ENCODE data around the gene NFKB2.

NFKB2 gene

GRCh38 chr10:102395400-102396316, at the start of gene NFKB2:
TSS of gene NFKB2 (plus strand) at chr10:102395705. CDS start at chr10:102395960, 255 bp downstream.
- Mint-ChIP-seq H3K4me1 (peaks cover 28% of the 10 kb centered on the region), H3K9me3 (no peaks in the 10 kb centered on the region), H3K4me3 (peak within 1 kb of the TSS; percentile 80), H3K27ac (no peak within 1 kb of the TSS), H3K36me3 (ENCODE audit: low read depth) (no peaks in the 10 kb centered on the region), H3K27me3 (ENCODE audit: low read depth, poor library complexity) (peaks cover 34% of the 10 kb centered on the region)
- peak; percentile 90 for DNase-seq
- TF ChIP-seq CTCF (IDR thresholded peaks at IDR 0.05): no peak

GRCh38 chr10:102347236-102347828, 48.2 kb upstream of the NFKB2 start:
- DNase-seq: peak; percentile 42
- Mint-ChIP-seq H3K36me3 (ENCODE audit: low read depth) (peaks cover 24% of the 10 kb centered on the region), H3K27me3 (ENCODE audit: low read depth, poor library complexity) (peaks cover 4% of the 10 kb centered on the region)

GRCh38 chr10:102352066-102352715, 43.3 kb upstream of the NFKB2 start:
- Mint-ChIP-seq H3K9me3 (no peaks in the 10 kb centered on the region), H3K4me3 (no peak overlapping the region)

More at GRCh38 chr10:102347236-102347828, 48.2 kb upstream of the NFKB2 start:
- no peaks in the 10 kb centered on the region for H3K9me3 Mint-ChIP-seq
- H3K4me3 Mint-ChIP-seq: no peak overlapping the region
- H3K27ac Mint-ChIP-seq: no peak overlapping the region
- TF ChIP-seq CTCF (IDR thresholded peaks at IDR 0.05): peak; percentile 50
- peaks cover 5% of the 10 kb centered on the region for H3K4me1 Mint-ChIP-seq

GRCh38 chr10:102354451-102354850, 41.1 kb upstream of the NFKB2 start:
- Mint-ChIP-seq H3K27ac (no peak overlapping the region), H3K36me3 (ENCODE audit: low read depth) (peaks cover 36% of the 10 kb centered on the region), H3K27me3 (ENCODE audit: low read depth, poor library complexity) (no peaks in the 10 kb centered on the region), H3K9me3 (no peaks in the 10 kb centered on the region), H3K4me3 (no peak overlapping the region), H3K4me1 (no peaks in the 10 kb centered on the region)
- TF ChIP-seq CTCF (IDR thresholded peaks at IDR 0.05): no peak
- DNase-seq: no peak

More at GRCh38 chr10:102352066-102352715, 43.3 kb upstream of the NFKB2 start:
- TF ChIP-seq CTCF (IDR thresholded peaks at IDR 0.05): peak; percentile 94
- H3K36me3 Mint-ChIP-seq (ENCODE audit: low read depth): peaks cover 19% of the 10 kb centered on the region
- H3K27ac Mint-ChIP-seq: no peak overlapping the region
- DNase-seq: peak; percentile 76
- H3K4me1 Mint-ChIP-seq: no peaks in the 10 kb centered on the region
- no peaks in the 10 kb centered on the region for H3K27me3 Mint-ChIP-seq (ENCODE audit: low read depth, poor library complexity)

GRCh38 chr10:102358712-102359382, 36.7 kb upstream of the NFKB2 start:
- TF ChIP-seq CTCF (IDR thresholded peaks at IDR 0.05): no peak
- no peak overlapping the region for H3K27ac Mint-ChIP-seq
- H3K27me3 Mint-ChIP-seq (ENCODE audit: low read depth, poor library complexity): no peaks in the 10 kb centered on the region
- H3K4me1 Mint-ChIP-seq: no peaks in the 10 kb centered on the region
- H3K36me3 Mint-ChIP-seq (ENCODE audit: low read depth): peaks cover 64% of the 10 kb centered on the region
- no peak for DNase-seq
- H3K9me3 Mint-ChIP-seq: no peaks in the 10 kb centered on the region
- H3K4me3 Mint-ChIP-seq: no peak overlapping the region
